Measurements from ENCODE around the gene TIMP3.

The TIMP3 gene

GRCh38 chr22:32882360-32882755, 80.9 kb downstream of the TIMP3 start:
- H3K4me3 ChIP-seq (ENCODE audit: low read depth, low read length) = no peak overlapping the region
- TF ChIP-seq, protein P1, sequence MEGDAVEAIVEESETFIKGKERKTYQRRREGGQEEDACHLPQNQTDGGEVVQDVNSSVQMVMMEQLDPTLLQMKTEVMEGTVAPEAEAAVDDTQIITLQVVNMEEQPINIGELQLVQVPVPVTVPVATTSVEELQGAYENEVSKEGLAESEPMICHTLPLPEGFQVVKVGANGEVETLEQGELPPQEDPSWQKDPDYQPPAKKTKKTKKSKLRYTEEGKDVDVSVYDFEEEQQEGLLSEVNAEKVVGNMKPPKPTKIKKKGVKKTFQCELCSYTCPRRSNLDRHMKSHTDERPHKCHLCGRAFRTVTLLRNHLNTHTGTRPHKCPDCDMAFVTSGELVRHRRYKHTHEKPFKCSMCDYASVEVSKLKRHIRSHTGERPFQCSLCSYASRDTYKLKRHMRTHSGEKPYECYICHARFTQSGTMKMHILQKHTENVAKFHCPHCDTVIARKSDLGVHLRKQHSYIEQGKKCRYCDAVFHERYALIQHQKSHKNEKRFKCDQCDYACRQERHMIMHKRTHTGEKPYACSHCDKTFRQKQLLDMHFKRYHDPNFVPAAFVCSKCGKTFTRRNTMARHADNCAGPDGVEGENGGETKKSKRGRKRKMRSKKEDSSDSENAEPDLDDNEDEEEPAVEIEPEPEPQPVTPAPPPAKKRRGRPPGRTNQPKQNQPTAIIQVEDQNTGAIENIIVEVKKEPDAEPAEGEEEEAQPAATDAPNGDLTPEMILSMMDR (IDR thresholded peaks at IDR 0.05; ENCODE audit: low read depth, low read length) = no peak
- DNase-seq (ENCODE audit: low read depth, low spot score) = no peak
- in situ Hi-C loops (cut with HindIII; ENCODE audit: low sequenced_read_pairs) = no loop called here

- in situ Hi-C loops (cut with HindIII; ENCODE audit: low sequenced_read_pairs) = no loop called here
- H3K4me3 ChIP-seq (ENCODE audit: low read depth, low read length) = no peak overlapping the region
- no peak for DNase-seq (ENCODE audit: low read depth, low spot score)
- TF ChIP-seq, protein P1 (IDR thresholded peaks at IDR 0.05; ENCODE audit: low read depth, low read length) = no peak
These were observed 81.4 kb downstream of the TIMP3 start for GRCh38 chr22:32882774-32883530.

- no peak for DNase-seq (ENCODE audit: low read depth, low spot score)
- TF ChIP-seq, protein P1 (IDR thresholded peaks at IDR 0.05; ENCODE audit: low read depth, low read length) = no peak
- in situ Hi-C loops (cut with HindIII; ENCODE audit: low sequenced_read_pairs) = no loop called here
- no peak overlapping the region for H3K4me3 ChIP-seq (ENCODE audit: low read depth, low read length)
These were observed 85.9 kb downstream of the TIMP3 start for GRCh38 chr22:32887324-32887980.

DNA sequence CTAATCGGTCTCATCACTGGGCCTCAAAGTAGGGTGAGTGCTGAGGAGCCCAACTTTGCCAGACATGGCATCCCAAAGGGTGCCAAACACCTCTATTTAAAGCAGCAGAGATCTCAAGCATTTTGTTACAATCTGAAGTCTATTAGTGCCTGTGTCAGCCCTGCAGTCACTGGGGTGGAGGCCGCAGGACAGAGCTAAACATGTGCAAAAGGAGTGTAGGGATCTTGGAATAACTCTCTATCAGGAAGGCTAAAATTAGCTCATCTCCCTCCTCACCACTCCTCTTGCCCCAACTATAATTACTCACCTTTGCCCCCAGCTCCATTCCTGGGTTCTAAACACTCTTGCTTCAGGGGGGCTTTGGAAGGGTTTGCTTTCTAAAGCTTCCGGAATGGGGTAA, 87.5 kb downstream of the TIMP3 start:
- DNase-seq (ENCODE audit: low read depth, low spot score) = no peak
- no peak overlapping the region for H3K4me3 ChIP-seq (ENCODE audit: low read depth, low read length)
- in situ Hi-C loops (cut with HindIII; ENCODE audit: low sequenced_read_pairs) = no loop called here
- TF ChIP-seq, protein P1 (IDR thresholded peaks at IDR 0.05; ENCODE audit: low read depth, low read length) = no peak

- no peak for DNase-seq (ENCODE audit: low read depth, low spot score)
- in situ Hi-C loops (cut with HindIII; ENCODE audit: low sequenced_read_pairs) = no loop called here
- TF ChIP-seq, protein P1 (IDR thresholded peaks at IDR 0.05; ENCODE audit: low read depth, low read length) = no peak
- H3K4me3 ChIP-seq (ENCODE audit: low read depth, low read length) = no peak overlapping the region
These were observed 95.4 kb downstream of the TIMP3 start for GRCh38 chr22:32896891-32897290.

- DNase-seq (ENCODE audit: low read depth, low spot score) = peak; percentile 15
- H3K4me3 ChIP-seq (ENCODE audit: low read depth, low read length) = no peak overlapping the region
- TF ChIP-seq, protein P1 (IDR thresholded peaks at IDR 0.05; ENCODE audit: low read depth, low read length) = no peak
- in situ Hi-C loops (cut with HindIII; ENCODE audit: low sequenced_read_pairs) = no loop called here
These were observed 95.9 kb downstream of the TIMP3 start for GRCh38 chr22:32897400-32897799.
